WTC11 (cell line): Measurements from ENCODE around the gene TSPAN17. TPM values are rescaled to one million over a fixed set of nuclear protein-coding genes. Genes with fewer than 3 reads are reported as not detected.

ENCODE experiments used
- ATAC-seq: fragments of 200-7000 bp; cut with Tn5 transposase; 2 replicates; pipeline ENCODE4 v1.10.0; 2021; ENCODE audit warnings: mild to moderate bottlenecking, moderate library complexity
- CTCF ChIA-PET: fragments of 300-600 bp; sonication (Branson Sonifier 250); formaldehyde crosslinking; loops from one replicate; lab custom pipeline; 2021; ENCODE audit warnings: antibody characterized with exemption; lab: Charles Lee
- POLR2A ChIA-PET: fragments of 350-600 bp; sonication (Branson Sonifier 250); formaldehyde crosslinking; loops from one replicate; lab custom pipeline; 2021; ENCODE audit warnings: antibody characterized with exemption; lab: Charles Lee
- DNase-seq: peaks from one replicate; pipeline ENCODE4 v3.0.0; 2021; ENCODE audit warnings: low spot score
- H3K27ac Mint-ChIP-seq: 2 replicates; pipeline ENCODE4 v1.8.0; 2021; ENCODE audit warnings: mixed read lengths
- H3K27me3 Mint-ChIP-seq: 2 replicates; pipeline ENCODE4 v1.8.0; 2021; ENCODE audit warnings: low read depth, mild to moderate bottlenecking, moderate library complexity, mixed read lengths
- H3K36me3 Mint-ChIP-seq: 2 replicates; pipeline ENCODE4 v1.8.0; 2021; ENCODE audit warnings: mixed read lengths
- H3K4me1 Mint-ChIP-seq: 2 replicates; pipeline ENCODE4 v1.8.0; 2022; ENCODE audit warnings: mixed read lengths
- H3K4me3 Mint-ChIP-seq: 2 replicates; pipeline ENCODE4 v1.8.0; 2021; ENCODE audit warnings: mild to moderate bottlenecking, moderate library complexity, mixed read lengths
- H3K9me3 Mint-ChIP-seq: 2 replicates; pipeline ENCODE4 v1.8.0; 2021; ENCODE audit warnings: mixed read lengths
- ATF2 ChIP-seq: sonication (generic); formaldehyde crosslinking; IDR thresholded peaks from 2 replicates; pipeline ENCODE4 v1.8.1; 2022; ENCODE audit warnings: low read depth, missing genetic modification reagents, borderline replicate concordance
- ATF3 ChIP-seq: sonication (generic); formaldehyde crosslinking; conservative IDR thresholded peaks from 2 replicates; pipeline ENCODE4 v1.8.1; 2022; ENCODE audit warnings: mild to moderate bottlenecking, missing genetic modification reagents
- CREB1 ChIP-seq: sonication (generic); formaldehyde crosslinking; IDR thresholded peaks from 2 replicates; pipeline ENCODE4 v1.8.0; 2023; ENCODE audit warnings: mild to moderate bottlenecking, missing genetic modification reagents
- E2F4 ChIP-seq: sonication (generic); formaldehyde crosslinking; IDR thresholded peaks from 2 replicates; pipeline ENCODE4 v1.8.1; 2022; ENCODE audit warnings: low read depth, mild to moderate bottlenecking, moderate library complexity, missing genetic modification reagents, borderline replicate concordance
- EMX1 ChIP-seq: fragments of 250-450 bp; sonication (Bioruptor Pico); IDR thresholded peaks from 2 replicates; pipeline ENCODE4 v1.8.0; 2021; ENCODE audit warnings: mild to moderate bottlenecking
- FOXJ3 ChIP-seq: sonication (generic); formaldehyde crosslinking; IDR thresholded peaks from 2 replicates; pipeline ENCODE4 v1.9.0; 2021; ENCODE audit warnings: missing genetic modification reagents, mild to moderate bottlenecking, borderline replicate concordance
- FOXK1 ChIP-seq: sonication (generic); formaldehyde crosslinking; IDR thresholded peaks from 2 replicates; pipeline ENCODE4 v1.8.0; 2022; ENCODE audit warnings: mild to moderate bottlenecking, moderate library complexity, missing genetic modification reagents
- GABPB1 ChIP-seq: sonication (generic); formaldehyde crosslinking; IDR thresholded peaks from 2 replicates; pipeline ENCODE4 v1.8.1; 2023; ENCODE audit warnings: mild to moderate bottlenecking, missing genetic modification reagents
- JAZF1 ChIP-seq: fragments of 250-450 bp; sonication (Bioruptor Pico); IDR thresholded peaks from 2 replicates; pipeline ENCODE4 v1.9.0; 2021; ENCODE audit warnings: moderate library complexity, mild to moderate bottlenecking, inconsistent platforms
- JUN ChIP-seq: sonication (generic); formaldehyde crosslinking; IDR thresholded peaks from 2 replicates; pipeline ENCODE4 v1.8.0; 2023; ENCODE audit warnings: mild to moderate bottlenecking, missing genetic modification reagents
- KAT7 ChIP-seq: sonication (generic); formaldehyde crosslinking; IDR thresholded peaks from 2 replicates; pipeline ENCODE4 v1.8.1; 2023; ENCODE audit warnings: missing genetic modification reagents, mild to moderate bottlenecking, borderline replicate concordance
- NFE2L1 ChIP-seq: sonication (generic); formaldehyde crosslinking; IDR thresholded peaks from 2 replicates; pipeline ENCODE4 v1.8.1; 2023; ENCODE audit warnings: missing genetic modification reagents
- NFYB ChIP-seq: sonication (generic); formaldehyde crosslinking; conservative IDR thresholded peaks from 2 replicates; pipeline ENCODE4 v1.8.0; 2022; ENCODE audit warnings: low read depth, missing genetic modification reagents
- NR2C2 ChIP-seq: sonication (generic); formaldehyde crosslinking; IDR thresholded peaks from 2 replicates; pipeline ENCODE4 v1.8.0; 2022; ENCODE audit warnings: mild to moderate bottlenecking, missing genetic modification reagents
- SOX15 ChIP-seq: fragments of 250-450 bp; sonication (Bioruptor Pico); IDR thresholded peaks from 2 replicates; pipeline ENCODE4 v1.9.0; 2021; ENCODE audit warnings: mild to moderate bottlenecking
- ZBTB43 ChIP-seq: sonication (generic); formaldehyde crosslinking; IDR thresholded peaks from 2 replicates; pipeline ENCODE4 v1.8.1; 2023; ENCODE audit warnings: mild to moderate bottlenecking, missing genetic modification reagents
- ZNF232 ChIP-seq: sonication (generic); formaldehyde crosslinking; IDR thresholded peaks from 2 replicates; pipeline ENCODE4 v1.8.0; 2022; ENCODE audit warnings: mild to moderate bottlenecking, missing genetic modification reagents
- ZNF263 ChIP-seq: sonication (generic); formaldehyde crosslinking; IDR thresholded peaks from 2 replicates; pipeline ENCODE4 v1.8.1; 2022; ENCODE audit warnings: low read depth, mild to moderate bottlenecking, moderate library complexity, missing genetic modification reagents
- ZNF671 ChIP-seq: fragments of 250-450 bp; sonication (Bioruptor Pico); IDR thresholded peaks from 2 replicates; pipeline ENCODE4 v1.8.0; 2021; ENCODE audit warnings: mild to moderate bottlenecking
- total RNA-seq: library from RNA; stranded (reverse); gene quantifications from 3 replicates; pipeline ENCODE4 v1.2.3, GENCODE V29; 2021
- TF ChIP-seq, protein P1 (sequence below): fragments of 250-450 bp; sonication (Bioruptor Pico); IDR thresholded peaks from 2 replicates; pipeline ENCODE4 v1.9.0; 2021; ENCODE audit warnings: mild to moderate bottlenecking
- TF ChIP-seq, protein P2 (sequence below): sonication (generic); formaldehyde crosslinking; IDR thresholded peaks from 2 replicates; pipeline ENCODE4 v1.8.1; 2022; ENCODE audit warnings: mild to moderate bottlenecking, missing genetic modification reagents, moderate library complexity, borderline replicate concordance
- TF ChIP-seq, protein P3 (sequence below): sonication (generic); formaldehyde crosslinking; IDR thresholded peaks from 2 replicates; pipeline ENCODE4 v1.8.1; 2022; ENCODE audit warnings: mild to moderate bottlenecking, moderate library complexity, missing genetic modification reagents

Gene TSPAN17
- total RNA-seq, 1 experiment from 2014 or later = 47.8 TPM

- ATAC-seq = no peak
- peaks cover 7% of the 10 kb centered on the region for H3K9me3 Mint-ChIP-seq
- TF ChIP-seq NFE2L1 (CRISPR knock-in tag) = no peak
- no peak for TF ChIP-seq ZNF263 (CRISPR knock-in tag)
- TF ChIP-seq NFYB (CRISPR knock-in tag) = no peak
- TF ChIP-seq ZNF232 (CRISPR knock-in tag) = no peak
- TF ChIP-seq ZBTB43 = no peak
- no peak for TF ChIP-seq ZNF671 (CRISPR knock-in tag)
- TF ChIP-seq KAT7 (CRISPR knock-in tag) = no peak
- TF ChIP-seq NR2C2 (CRISPR knock-in tag) = no peak
- no peak for TF ChIP-seq FOXJ3 (CRISPR knock-in tag)
- no peak for TF ChIP-seq GABPB1 (CRISPR knock-in tag)
- TF ChIP-seq, protein P1, sequence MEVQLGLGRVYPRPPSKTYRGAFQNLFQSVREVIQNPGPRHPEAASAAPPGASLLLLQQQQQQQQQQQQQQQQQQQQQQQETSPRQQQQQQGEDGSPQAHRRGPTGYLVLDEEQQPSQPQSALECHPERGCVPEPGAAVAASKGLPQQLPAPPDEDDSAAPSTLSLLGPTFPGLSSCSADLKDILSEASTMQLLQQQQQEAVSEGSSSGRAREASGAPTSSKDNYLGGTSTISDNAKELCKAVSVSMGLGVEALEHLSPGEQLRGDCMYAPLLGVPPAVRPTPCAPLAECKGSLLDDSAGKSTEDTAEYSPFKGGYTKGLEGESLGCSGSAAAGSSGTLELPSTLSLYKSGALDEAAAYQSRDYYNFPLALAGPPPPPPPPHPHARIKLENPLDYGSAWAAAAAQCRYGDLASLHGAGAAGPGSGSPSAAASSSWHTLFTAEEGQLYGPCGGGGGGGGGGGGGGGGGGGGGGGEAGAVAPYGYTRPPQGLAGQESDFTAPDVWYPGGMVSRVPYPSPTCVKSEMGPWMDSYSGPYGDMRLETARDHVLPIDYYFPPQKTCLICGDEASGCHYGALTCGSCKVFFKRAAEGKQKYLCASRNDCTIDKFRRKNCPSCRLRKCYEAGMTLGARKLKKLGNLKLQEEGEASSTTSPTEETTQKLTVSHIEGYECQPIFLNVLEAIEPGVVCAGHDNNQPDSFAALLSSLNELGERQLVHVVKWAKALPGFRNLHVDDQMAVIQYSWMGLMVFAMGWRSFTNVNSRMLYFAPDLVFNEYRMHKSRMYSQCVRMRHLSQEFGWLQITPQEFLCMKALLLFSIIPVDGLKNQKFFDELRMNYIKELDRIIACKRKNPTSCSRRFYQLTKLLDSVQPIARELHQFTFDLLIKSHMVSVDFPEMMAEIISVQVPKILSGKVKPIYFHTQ (CRISPR knock-in tag) = no peak
- TF ChIP-seq EMX1 (CRISPR knock-in tag) = no peak
- no peak for TF ChIP-seq JAZF1 (CRISPR knock-in tag)
- no peak for TF ChIP-seq CREB1 (CRISPR knock-in tag)
- TF ChIP-seq, all 79 proteins: peak for 0
- DNase-seq = no peak
- H3K27ac Mint-ChIP-seq = no peak overlapping the region
- peaks cover 58% of the 10 kb centered on the region for H3K27me3 Mint-ChIP-seq
- peak overlapping the region; percentile 74 for H3K4me3 Mint-ChIP-seq
- POLR2A ChIA-PET = interaction anchor here (0.5 to 1.0 kb wide), 2 partner anchors 16 to 93 kb away, joined by 3 read pairs; partner anchors contain the start of genes RNF44 and TSPAN17
- H3K36me3 Mint-ChIP-seq = no peaks in the 10 kb centered on the region
- peaks cover 41% of the 10 kb centered on the region for H3K4me1 Mint-ChIP-seq
- CTCF ChIA-PET = interaction anchor here (0.7 to 3.5 kb wide), 19 partner anchors 9 to 455 kb away, joined by 3 to 22 read pairs (median 4); partner anchors contain the start of genes FAF2, TSPAN17 and ZNF346
These were observed 16.5 kb upstream of the TSPAN17 start for GRCh38 chr5:176630681-176631222.

DNA sequence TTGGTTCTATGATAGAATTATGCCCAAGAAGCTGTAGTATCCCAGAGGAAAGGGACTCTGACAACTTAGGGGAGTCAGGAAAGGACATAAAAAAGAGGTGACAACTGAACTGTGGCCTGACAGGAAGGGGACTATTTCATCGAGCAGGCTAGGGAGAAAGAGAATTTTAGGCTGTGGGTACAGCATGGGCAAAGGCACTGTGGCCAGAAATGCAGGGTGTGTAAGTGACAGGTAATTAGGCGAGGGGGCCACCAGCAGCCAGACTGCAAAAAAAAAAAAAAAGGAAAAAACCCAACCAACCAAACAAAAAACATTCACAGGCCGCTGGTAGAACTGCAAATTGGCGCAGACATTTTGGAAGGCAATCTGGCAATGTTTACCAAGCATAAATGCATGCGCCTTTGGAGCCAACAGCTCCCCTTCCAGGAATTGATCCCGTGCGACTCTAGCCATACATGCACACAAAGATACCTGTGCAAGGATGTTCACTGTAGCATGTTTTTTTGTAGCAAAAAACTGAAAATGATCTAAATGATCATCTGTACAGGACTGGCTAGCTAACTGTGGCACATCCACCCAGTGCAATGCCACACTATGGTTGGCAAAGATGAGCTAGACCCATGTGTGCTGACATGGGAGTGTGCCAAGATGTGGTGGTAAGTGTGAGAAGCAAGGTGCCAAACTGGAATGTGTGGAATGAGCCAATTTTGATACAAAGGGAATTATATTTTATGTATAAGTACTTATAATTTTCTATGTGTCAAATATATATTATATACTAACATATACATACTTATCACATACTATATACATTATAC lies 15.7 kb upstream of the TSPAN17 start:
- peaks cover 64% of the 10 kb centered on the region for H3K27me3 Mint-ChIP-seq

GRCh38 chr5:176632745-176633144 lies 14.5 kb upstream of the TSPAN17 start:
- Mint-ChIP-seq H3K4me1 (peaks cover 48% of the 10 kb centered on the region), H3K36me3 (no peaks in the 10 kb centered on the region), H3K4me3 (no peak overlapping the region), H3K27me3 (peaks cover 65% of the 10 kb centered on the region), H3K9me3 (peaks cover 7% of the 10 kb centered on the region), H3K27ac (no peak overlapping the region)
- CTCF ChIA-PET = interaction anchor here (0.6 to 1.3 kb wide), 3 partner anchors 15 to 59 kb away, joined by 3 to 4 read pairs (median 3); partner anchors contain the start of gene TSPAN17
- POLR2A ChIA-PET = no interaction called here
- DNase-seq (no peak), ATAC-seq (no peak)
- TF ChIP-seq JAZF1 (CRISPR knock-in tag) (no peak), ATF2 (CRISPR knock-in tag) (no peak), ATF3 (CRISPR knock-in tag) (no peak), E2F4 (CRISPR knock-in tag) (no peak), EMX1 (CRISPR knock-in tag) (no peak), FOXK1 (CRISPR knock-in tag) (no peak)
- TF ChIP-seq, protein P2, sequence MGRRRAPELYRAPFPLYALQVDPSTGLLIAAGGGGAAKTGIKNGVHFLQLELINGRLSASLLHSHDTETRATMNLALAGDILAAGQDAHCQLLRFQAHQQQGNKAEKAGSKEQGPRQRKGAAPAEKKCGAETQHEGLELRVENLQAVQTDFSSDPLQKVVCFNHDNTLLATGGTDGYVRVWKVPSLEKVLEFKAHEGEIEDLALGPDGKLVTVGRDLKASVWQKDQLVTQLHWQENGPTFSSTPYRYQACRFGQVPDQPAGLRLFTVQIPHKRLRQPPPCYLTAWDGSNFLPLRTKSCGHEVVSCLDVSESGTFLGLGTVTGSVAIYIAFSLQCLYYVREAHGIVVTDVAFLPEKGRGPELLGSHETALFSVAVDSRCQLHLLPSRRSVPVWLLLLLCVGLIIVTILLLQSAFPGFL (CRISPR knock-in tag) = no peak
- TF ChIP-seq, protein P3, sequence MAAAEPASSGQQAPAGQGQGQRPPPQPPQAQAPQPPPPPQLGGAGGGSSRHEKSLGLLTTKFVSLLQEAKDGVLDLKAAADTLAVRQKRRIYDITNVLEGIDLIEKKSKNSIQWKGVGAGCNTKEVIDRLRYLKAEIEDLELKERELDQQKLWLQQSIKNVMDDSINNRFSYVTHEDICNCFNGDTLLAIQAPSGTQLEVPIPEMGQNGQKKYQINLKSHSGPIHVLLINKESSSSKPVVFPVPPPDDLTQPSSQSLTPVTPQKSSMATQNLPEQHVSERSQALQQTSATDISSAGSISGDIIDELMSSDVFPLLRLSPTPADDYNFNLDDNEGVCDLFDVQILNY (CRISPR knock-in tag) = no peak

More for the DNA sequence above, 15.7 kb upstream of the TSPAN17 start:
- Mint-ChIP-seq H3K36me3 (no peaks in the 10 kb centered on the region), H3K9me3 (peaks cover 7% of the 10 kb centered on the region), H3K4me3 (peak overlapping the region; percentile 21; the same call in 1 of the 2 replicates), H3K27ac (no peak overlapping the region), H3K4me1 (peaks cover 45% of the 10 kb centered on the region)
- POLR2A ChIA-PET = interaction anchor here (0.5 to 0.7 kb wide), 2 partner anchors 15 to 94 kb away, joined by 3 read pairs; partner anchors contain the start of gene TSPAN17
- no peak for TF ChIP-seq SOX15 (CRISPR knock-in tag)
- no peak for TF ChIP-seq JUN (CRISPR knock-in tag)
- CTCF ChIA-PET = interaction anchor here (1.1 to 3.5 kb wide), 7 partner anchors 8 to 93 kb away, joined by 3 to 22 read pairs (median 5); partner anchors contain the start of gene TSPAN17
- no peak for ATAC-seq
- DNase-seq = no peak
